ENCODE measurements around the gene PSD.

Gene PSD

DNA sequence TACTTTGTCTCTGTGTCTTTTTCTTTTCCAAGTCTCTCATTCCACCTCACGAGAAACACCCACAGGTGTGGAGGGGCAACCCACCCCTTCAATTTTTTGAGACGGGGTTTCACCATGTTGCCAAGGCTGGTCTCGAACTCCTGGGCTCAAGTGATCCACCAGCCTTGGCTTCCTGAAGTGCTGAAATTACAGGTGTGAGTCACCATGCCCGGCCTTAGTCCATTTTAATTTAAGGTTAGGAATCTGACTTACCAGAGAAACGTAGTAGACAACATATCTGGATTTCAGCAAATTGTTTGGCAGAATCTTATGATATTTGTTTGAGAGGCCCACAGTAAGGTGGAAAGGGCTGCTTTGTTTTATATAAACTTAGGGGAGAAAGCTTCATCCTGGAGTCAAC lies 26.3 kb downstream of the PSD start:
- in situ Hi-C loops (cut with MboI; ENCODE audit: low sequenced_read_pairs) = no loop called here
- H3K4me1 ChIP-seq = peaks cover 26% of the 10 kb centered on the region
- no peak overlapping the region for H3K4me3 ChIP-seq
- no peak for DNase-seq (ENCODE audit: low spot score in 2 of 2)
- 0 out of 2 replicates have a peak, but pooled peaks cover 7% of the 10 kb centered on the region for H3K36me3 ChIP-seq (replicated peaks)
- no peaks in the 10 kb centered on the region for H3K27me3 ChIP-seq (ENCODE audit: low read depth)
- no peaks in the 10 kb centered on the region for H3K9me3 ChIP-seq

DNA sequence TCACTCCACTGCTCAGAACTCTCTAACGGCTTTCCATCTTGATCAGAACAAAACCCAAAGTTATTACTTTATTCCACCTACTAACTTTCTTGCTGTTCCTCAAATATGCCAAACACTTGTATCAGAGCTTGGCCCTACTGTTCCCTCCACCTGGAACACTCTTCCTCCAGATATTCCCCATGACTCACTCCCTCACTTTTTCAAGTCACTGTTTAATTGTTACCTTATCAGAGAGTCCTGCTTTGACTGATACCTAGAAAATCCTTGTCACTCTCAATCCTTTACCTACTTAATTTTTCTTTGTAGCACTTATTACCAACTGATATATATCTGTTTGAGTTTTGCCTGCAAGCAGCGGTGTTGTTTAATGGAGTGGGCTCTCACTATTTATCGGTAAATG lies 28.7 kb downstream of the PSD start:
- Histone ChIP-seq H3K4me3 (no peak overlapping the region), H3K9me3 (no peaks in the 10 kb centered on the region), H3K27me3 (ENCODE audit: low read depth) (no peaks in the 10 kb centered on the region), H3K36me3 (replicated peaks) (no peaks in the 10 kb centered on the region), H3K4me1 (peaks cover 23% of the 10 kb centered on the region)
- no peak for DNase-seq (ENCODE audit: low spot score in 2 of 2)
- in situ Hi-C loops (cut with MboI; ENCODE audit: low sequenced_read_pairs) = no loop called here

DNA sequence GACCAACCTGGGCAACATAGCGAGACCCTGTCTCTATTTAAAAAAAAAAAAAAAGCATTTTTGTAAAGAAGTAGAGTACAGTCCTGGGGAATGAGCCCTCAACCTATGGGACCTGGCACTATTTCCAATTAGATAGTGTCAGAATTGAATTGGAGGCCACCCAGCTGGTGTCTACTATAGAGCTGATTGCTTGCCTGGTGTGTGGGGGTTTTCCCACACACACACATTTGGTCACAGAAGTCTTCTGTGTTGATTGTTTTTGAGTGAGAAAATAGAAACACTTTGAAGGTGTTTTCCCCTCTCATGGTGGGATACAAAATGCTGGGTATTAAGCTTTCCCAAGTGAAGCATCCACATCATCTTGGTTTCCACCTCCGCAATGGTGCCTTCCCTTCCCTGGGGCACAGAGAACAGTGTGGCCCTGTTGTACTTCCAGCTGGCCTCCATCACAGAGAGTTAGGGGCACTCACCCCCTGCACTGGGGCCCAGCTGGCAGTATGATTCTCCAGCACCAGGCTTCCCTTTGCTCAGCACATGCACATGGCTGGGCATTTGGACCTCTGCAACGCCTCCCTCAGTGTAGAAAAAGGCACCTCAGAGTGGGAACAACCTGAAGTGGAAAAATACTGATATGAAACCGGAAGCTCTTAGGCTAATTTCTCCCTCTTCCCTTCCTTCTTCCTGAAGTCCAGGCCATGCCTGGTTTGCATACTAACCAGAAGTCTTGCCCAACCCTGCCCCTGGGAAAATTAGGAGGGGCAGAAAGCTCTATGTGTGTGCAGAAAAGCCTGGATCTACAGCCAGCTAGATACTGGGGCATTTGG lies 33.8 kb downstream of the PSD start:
- no peaks in the 10 kb centered on the region for H3K27me3 ChIP-seq (ENCODE audit: low read depth)
- DNase-seq (ENCODE audit: low spot score in 2 of 2) = no peak
- in situ Hi-C loops (cut with MboI; ENCODE audit: low sequenced_read_pairs) = no loop called here
- no peaks in the 10 kb centered on the region for H3K9me3 ChIP-seq
- no peaks in the 10 kb centered on the region for H3K4me1 ChIP-seq
- peaks cover 19% of the 10 kb centered on the region for H3K36me3 ChIP-seq (replicated peaks)
- H3K4me3 ChIP-seq = no peak overlapping the region

DNA sequence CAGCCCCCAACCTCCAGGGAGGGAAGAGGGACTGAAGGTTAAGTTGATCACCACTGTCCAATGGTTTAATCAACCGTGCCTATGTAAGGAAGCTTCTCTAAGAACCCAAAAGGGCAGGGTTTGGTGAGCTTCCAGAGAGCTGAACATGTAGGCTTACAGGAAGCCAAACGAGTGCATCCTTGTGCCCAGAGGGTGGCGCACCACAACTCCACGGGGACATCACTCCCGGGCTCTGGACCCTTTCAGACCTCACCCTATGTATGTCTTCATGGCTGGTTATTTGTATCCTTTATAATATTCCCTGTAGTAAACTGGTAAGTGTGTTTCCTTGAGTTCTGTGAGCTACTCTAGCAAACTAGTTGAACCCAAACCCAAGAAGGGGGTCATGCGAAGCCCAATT lies 34.5 kb downstream of the PSD start:
- in situ Hi-C loops (cut with MboI; ENCODE audit: low sequenced_read_pairs) = no loop called here
- Histone ChIP-seq H3K9me3 (no peaks in the 10 kb centered on the region), H3K36me3 (replicated peaks) (peaks cover 23% of the 10 kb centered on the region), H3K4me3 (no peak overlapping the region), H3K4me1 (no peaks in the 10 kb centered on the region), H3K27me3 (ENCODE audit: low read depth) (no peaks in the 10 kb centered on the region)
- DNase-seq (ENCODE audit: low spot score in 2 of 2) = peak in 1 of 2 experiments; percentile 60

DNA sequence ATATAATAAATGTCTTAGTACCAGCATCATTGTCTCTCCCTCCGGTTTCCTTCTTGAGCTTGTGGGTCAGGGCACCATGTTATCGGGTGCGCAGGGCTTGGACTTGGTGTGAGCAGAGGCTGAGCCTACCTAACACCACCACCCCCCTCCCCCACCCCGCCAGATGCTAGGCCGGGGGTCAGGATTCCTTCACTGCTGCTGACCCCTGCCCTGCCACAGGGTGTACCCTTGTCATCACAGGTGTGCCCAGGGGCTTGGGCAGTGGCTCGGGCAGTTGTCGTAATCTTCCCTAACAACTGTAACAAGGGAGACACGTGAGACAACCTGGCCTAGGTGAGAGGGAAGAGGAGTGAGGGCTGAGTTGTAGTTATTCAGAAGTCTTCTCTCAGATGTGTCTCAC lies 35.7 kb downstream of the PSD start:
- no peaks in the 10 kb centered on the region for H3K27me3 ChIP-seq (ENCODE audit: low read depth)
- in situ Hi-C loops (cut with MboI; ENCODE audit: low sequenced_read_pairs) = no loop called here
- H3K9me3 ChIP-seq = no peaks in the 10 kb centered on the region
- no peaks in the 10 kb centered on the region for H3K4me1 ChIP-seq
- H3K36me3 ChIP-seq (replicated peaks) = peaks cover 29% of the 10 kb centered on the region
- no peak for DNase-seq (ENCODE audit: low spot score in 2 of 2)
- no peak overlapping the region for H3K4me3 ChIP-seq

DNA sequence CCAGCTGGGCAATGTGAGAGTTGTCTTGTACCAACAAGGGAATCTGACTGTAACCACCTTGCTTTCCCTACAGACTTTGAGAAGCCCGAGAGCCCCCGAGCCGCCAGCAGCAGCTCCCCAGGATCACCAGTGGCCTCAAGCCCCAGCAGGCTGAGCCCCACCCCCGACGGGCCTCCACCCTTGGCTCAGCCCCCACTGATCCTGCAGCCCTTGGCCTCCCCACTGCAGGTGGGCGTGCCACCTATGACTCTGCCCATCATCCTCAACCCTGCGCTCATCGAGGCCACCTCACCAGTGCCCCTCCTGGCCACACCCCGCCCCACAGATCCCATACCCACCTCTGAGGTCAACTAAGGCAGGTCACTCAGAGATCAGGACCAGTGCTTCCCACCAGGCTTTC lies 36.6 kb downstream of the PSD start:
- Histone ChIP-seq H3K27me3 (ENCODE audit: low read depth) (no peaks in the 10 kb centered on the region), H3K4me3 (no peak overlapping the region), H3K9me3 (no peaks in the 10 kb centered on the region), H3K4me1 (no peaks in the 10 kb centered on the region), H3K36me3 (replicated peaks) (peaks cover 33% of the 10 kb centered on the region)
- in situ Hi-C loops (cut with MboI; ENCODE audit: low sequenced_read_pairs) = no loop called here
- no peak for DNase-seq (ENCODE audit: low spot score in 2 of 2)

DNA sequence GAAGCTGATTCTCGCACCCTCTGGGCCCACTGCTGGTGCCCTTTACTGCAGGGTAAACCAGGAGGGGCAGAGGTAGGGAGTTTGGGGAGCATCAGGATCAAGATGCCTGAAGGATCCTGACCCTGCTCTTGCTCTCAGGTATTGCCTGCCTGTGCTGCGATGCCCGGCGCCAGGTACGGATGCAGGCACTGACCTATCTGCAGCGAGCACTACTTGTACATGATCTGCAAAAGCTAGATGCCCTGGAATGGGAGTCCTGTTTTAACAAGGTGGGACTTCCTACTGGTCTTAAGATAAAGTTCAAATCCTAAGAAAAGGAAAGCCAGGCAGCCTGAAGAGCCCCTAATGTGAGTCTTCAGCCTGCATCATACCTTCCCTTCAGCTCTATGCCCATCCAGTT lies 39.2 kb downstream of the PSD start:
- no peak overlapping the region for H3K4me3 ChIP-seq
- H3K9me3 ChIP-seq = no peaks in the 10 kb centered on the region
- DNase-seq (ENCODE audit: low spot score in 2 of 2) = no peak
- in situ Hi-C loops (cut with MboI; ENCODE audit: low sequenced_read_pairs) = no loop called here
- no peaks in the 10 kb centered on the region for H3K27me3 ChIP-seq (ENCODE audit: low read depth)
- no peaks in the 10 kb centered on the region for H3K4me1 ChIP-seq
- H3K36me3 ChIP-seq (replicated peaks) = peaks cover 50% of the 10 kb centered on the region

DNA sequence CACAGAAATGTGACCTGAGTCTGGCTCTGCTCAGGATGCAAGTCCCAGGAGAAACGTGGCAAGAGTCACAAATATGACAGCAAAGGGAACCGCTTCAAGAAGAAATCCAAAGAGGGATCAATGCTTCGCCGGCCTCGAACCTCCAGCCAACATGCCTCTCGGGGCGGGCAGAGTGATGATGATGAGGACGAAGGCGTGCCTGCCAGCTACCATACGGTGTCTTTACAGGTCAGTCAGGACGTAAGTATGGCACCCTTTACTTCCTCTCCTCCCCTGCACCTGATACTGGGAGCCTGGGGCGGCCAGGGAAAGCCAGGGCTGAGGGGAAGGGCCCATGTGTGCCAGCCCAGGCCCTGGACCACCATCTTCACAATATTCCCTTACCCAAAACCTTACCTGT lies 41.7 kb downstream of the PSD start:
- H3K4me1 ChIP-seq = no peaks in the 10 kb centered on the region
- in situ Hi-C loops (cut with MboI; ENCODE audit: low sequenced_read_pairs) = no loop called here
- no peak for DNase-seq (ENCODE audit: low spot score in 2 of 2)
- H3K36me3 ChIP-seq (replicated peaks) = peaks cover 63% of the 10 kb centered on the region
- H3K9me3 ChIP-seq = no peaks in the 10 kb centered on the region
- H3K27me3 ChIP-seq (ENCODE audit: low read depth) = no peaks in the 10 kb centered on the region
- H3K4me3 ChIP-seq = no peak overlapping the region

DNA sequence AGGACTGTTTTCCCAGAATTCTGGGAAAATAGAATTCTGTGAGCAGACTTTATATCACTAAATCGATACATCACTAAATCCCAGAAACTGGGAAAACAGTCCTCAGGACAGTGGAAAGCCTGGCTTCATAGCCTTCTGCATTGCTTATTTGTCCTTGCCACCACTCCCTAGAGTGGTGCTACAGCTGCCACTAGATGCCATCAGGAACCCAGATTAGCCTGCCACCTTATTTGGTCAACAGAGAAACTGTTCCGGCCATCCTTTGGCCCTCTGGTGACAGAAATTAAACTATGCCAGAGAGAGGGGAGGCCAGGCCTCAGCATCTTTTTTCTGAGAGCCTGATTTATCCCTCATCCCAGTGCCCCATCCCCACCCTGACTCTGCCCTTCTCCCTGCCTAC lies 42.7 kb downstream of the PSD start:
- DNase-seq (ENCODE audit: low spot score in 2 of 2) = no peak
- in situ Hi-C loops (cut with MboI; ENCODE audit: low sequenced_read_pairs) = no loop called here
- Histone ChIP-seq H3K27me3 (ENCODE audit: low read depth) (no peaks in the 10 kb centered on the region), H3K36me3 (replicated peaks) (peaks cover 65% of the 10 kb centered on the region), H3K4me1 (no peaks in the 10 kb centered on the region), H3K4me3 (no peak overlapping the region), H3K9me3 (no peaks in the 10 kb centered on the region)

DNA sequence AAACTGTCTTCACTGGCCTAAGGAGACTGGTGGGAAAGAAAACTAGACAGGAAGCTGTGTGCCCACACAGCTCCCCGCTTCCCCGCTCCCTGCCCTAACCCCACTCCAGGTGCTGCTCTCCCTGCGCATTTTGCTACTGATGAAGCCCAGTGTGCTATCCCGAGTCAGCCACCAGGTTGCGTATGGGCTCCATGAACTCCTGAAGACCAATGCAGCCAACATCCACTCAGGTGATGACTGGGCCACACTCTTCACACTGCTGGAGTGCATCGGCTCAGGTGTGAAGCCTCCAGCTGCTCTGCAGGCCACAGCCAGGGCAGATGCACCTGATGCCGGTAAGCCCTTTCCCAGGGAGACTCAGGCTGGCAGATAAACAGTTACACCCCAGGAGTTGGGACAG lies 43.3 kb downstream of the PSD start:
- Histone ChIP-seq H3K4me1 (no peaks in the 10 kb centered on the region), H3K4me3 (no peak overlapping the region), H3K36me3 (replicated peaks) (peaks cover 66% of the 10 kb centered on the region), H3K27me3 (ENCODE audit: low read depth) (no peaks in the 10 kb centered on the region), H3K9me3 (no peaks in the 10 kb centered on the region)
- in situ Hi-C loops (cut with MboI; ENCODE audit: low sequenced_read_pairs) = no loop called here
- DNase-seq (ENCODE audit: low spot score in 2 of 2) = peak in 1 of 2 experiments; percentile 20

DNA sequence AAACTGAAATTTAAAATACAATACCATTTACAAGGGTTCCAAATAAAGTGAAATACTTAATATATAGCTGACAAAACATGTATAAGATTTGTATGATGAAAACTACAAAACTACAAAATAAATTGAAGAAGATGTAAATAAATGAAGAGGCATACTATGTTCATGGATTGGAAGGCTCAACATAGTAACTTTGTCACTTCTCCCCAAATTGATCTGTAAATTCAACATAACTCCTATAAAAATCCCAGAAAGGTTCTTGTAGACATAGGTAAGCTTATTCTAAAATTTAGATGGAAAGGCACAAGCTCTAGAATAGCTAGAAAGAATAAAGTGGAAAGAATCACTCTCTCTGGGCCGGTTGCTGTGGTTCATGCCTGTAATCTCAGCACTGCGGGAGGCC lies 47.3 kb downstream of the PSD start:
- no peak overlapping the region for H3K4me3 ChIP-seq
- no peaks in the 10 kb centered on the region for H3K4me1 ChIP-seq
- H3K27me3 ChIP-seq (ENCODE audit: low read depth) = no peaks in the 10 kb centered on the region
- no peaks in the 10 kb centered on the region for H3K9me3 ChIP-seq
- in situ Hi-C loops (cut with MboI; ENCODE audit: low sequenced_read_pairs) = no loop called here
- DNase-seq (ENCODE audit: low spot score in 2 of 2) = no peak
- H3K36me3 ChIP-seq (replicated peaks) = peaks cover 77% of the 10 kb centered on the region

DNA sequence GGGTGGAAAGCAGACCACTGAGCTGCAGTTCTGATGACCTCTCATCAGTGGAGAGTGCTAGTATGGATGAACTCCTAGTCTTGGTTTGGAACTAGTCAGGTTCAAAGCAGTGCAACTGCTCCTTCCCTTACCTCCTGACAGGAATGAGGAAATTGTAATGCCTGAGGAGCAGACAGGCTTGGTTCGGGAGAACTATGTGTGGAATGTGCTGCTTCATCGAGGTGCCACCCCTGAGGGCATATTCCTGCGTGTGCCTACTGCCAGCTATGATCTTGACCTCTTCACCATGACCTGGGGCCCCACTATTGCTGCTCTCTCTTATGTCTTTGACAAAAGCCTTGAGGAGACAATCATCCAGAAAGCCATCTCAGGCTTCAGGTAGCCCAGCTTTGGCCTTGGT lies 50.5 kb downstream of the PSD start:
- H3K4me1 ChIP-seq = no peaks in the 10 kb centered on the region
- no peak overlapping the region for H3K4me3 ChIP-seq
- in situ Hi-C loops (cut with MboI; ENCODE audit: low sequenced_read_pairs) = no loop called here
- peaks cover 82% of the 10 kb centered on the region for H3K36me3 ChIP-seq (replicated peaks)
- no peaks in the 10 kb centered on the region for H3K27me3 ChIP-seq (ENCODE audit: low read depth)
- no peak for DNase-seq (ENCODE audit: low spot score in 2 of 2)
- no peaks in the 10 kb centered on the region for H3K9me3 ChIP-seq

DNA sequence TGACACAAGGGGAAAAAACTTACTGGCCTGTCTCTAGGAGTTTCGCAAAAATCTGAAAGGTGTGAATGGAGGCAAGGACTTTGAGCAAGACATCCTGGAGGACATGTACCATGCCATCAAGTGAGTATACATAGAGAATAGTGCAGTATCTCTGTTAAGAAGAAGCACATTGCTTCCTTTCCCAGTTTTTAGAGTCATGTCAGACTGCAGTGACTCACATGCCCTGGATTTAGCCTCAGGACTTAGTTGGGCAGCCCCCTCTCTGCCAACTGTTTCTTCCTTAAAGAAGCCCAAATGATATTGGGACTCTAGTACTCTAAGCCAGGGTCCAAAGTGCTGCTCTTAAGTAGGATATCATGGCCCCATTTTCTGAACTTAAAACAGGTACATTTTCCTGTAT lies 51.1 kb downstream of the PSD start:
- Histone ChIP-seq H3K4me3 (no peak overlapping the region), H3K9me3 (no peaks in the 10 kb centered on the region), H3K4me1 (no peaks in the 10 kb centered on the region), H3K36me3 (replicated peaks) (peaks cover 82% of the 10 kb centered on the region), H3K27me3 (ENCODE audit: low read depth) (no peaks in the 10 kb centered on the region)
- in situ Hi-C loops (cut with MboI; ENCODE audit: low sequenced_read_pairs) = no loop called here
- no peak for DNase-seq (ENCODE audit: low spot score in 2 of 2)

DNA sequence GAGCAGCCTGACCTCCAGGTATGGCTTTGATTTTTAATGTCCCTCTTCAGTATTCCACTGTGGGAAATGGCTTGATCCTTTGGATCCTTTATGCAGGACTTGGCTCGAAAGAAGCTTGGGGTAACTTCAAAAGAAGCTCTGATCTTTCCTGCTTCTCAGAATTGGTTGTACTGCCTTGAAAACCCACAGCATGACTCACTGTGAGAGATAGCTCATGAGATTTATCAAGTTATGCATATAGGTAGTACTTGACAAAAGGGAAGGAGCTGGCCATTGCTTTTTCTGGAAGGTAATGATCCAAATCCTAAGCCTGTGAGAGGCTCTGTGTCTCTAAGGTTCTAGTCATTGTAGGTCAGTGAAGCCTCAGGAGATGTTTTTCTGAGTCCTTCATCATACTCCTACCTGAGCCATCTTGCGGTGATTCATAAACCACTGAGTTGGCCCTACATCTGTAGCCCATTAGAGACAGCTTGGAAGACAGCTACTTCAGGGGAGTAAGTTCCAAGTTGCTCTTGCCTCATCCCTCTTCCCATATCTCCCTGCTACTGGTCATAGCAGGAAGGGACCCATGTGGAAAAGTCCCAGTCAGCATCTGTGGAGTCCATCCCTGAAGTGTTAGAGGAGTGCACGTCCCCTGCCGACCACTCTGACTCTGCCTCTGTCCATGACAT lies 59.7 kb downstream of the PSD start:
- Histone ChIP-seq H3K4me1 (no peaks in the 10 kb centered on the region), H3K36me3 (replicated peaks) (peaks cover 65% of the 10 kb centered on the region), H3K27me3 (ENCODE audit: low read depth) (no peaks in the 10 kb centered on the region), H3K9me3 (no peaks in the 10 kb centered on the region), H3K4me3 (no peak overlapping the region)
- no peak for DNase-seq (ENCODE audit: low spot score in 2 of 2)
- in situ Hi-C loops (cut with MboI; ENCODE audit: low sequenced_read_pairs) = loop anchor here (10.0 kb wide), 1 partner anchor 194 kb away; no protein-coding TSS in a partner anchor

Data from HAP-1 (cell line).